Neutrophil (primary cell): ENCODE measurements around the gene MMRN1.

Source experiments
- H3K27ac ChIP-seq: fragments of 200-600 bp; sonication (generic); 2 replicates; pipeline ENCODE4 v1.5.1; 2016; ENCODE audit warnings: mild to moderate bottlenecking, moderate library complexity
- H3K27me3 ChIP-seq: fragments of 200-600 bp; sonication (generic); 2 replicates; pipeline ENCODE4 v1.6.0; 2016; ENCODE audit warnings: mild to moderate bottlenecking
- H3K36me3 ChIP-seq: fragments of 200-600 bp; sonication (generic); 2 replicates; pipeline ENCODE4 v1.5.1; 2017
- H3K4me1 ChIP-seq, 2 experiments: fragments of 200-600 bp in 1 of 2; sonication (generic) in 1 of 2; 1 replicate in 1 of 2; 2 replicates in 1 of 2; pipeline versions ENCODE4 v1.5.1 to v1.6.1; 2013 to 2016; ENCODE audit warnings: low read depth in 1 of 2, low read length in 1 of 2, mild to moderate bottlenecking in 1 of 2, moderate library complexity in 1 of 2; ENCODE audit not compliant: control insufficient read depth in 1 of 2, insufficient read depth in 1 of 2
- H3K4me3 ChIP-seq, 2 experiments: fragments of 200-600 bp in 1 of 2; sonication (generic) in 1 of 2; 1 replicate in 1 of 2; 2 replicates in 1 of 2; pipeline ENCODE4 v1.5.1; 2013 to 2016; ENCODE audit warnings: low read depth in 1 of 2, low read length in 1 of 2, mild to moderate bottlenecking in 1 of 2, moderate library complexity in 1 of 2
- H3K9me3 ChIP-seq: fragments of 200-600 bp; sonication (generic); 2 replicates; pipeline ENCODE4 v1.5.1; 2016
- TF ChIP-seq, protein P1 (sequence below): fragments of 200-600 bp; sonication (generic); IDR thresholded peaks from 2 replicates; pipeline ENCODE4 v1.5.1; 2016; ENCODE audit warnings: antibody characterized with exemption

MMRN1 gene

DNA sequence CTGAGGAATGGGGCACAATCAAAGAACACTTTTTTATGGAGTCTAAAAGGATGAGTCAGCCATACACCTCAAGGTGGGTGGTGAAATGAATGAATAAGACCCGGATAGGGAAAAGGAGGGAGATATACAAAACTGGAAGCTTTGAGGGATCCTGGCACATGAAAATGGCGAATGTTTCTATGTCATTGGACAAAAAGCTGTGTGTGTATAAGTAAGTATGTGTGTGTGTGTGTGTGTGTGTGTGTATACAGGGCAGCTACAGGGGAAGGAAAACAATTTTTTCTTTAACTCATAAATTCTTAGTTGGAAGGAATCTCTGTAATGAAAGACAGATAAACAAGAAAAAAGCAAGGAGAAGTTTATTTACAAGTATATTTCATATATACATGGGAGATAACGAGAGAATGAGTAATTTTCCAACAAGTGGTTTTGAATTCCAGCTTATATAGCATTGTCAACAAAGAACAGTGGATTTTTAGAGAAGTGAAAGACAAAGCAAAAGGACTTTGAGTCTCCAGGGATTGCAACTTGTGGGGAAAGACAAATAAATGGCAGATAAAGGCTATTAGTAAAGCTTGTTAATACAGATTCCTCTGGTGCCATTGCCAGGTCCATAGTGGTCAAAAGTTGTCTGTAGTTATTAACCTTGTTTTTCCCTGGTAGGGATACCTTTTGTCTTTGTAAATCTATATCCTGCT lies 99.7 kb downstream of the MMRN1 start:
- Histone ChIP-seq H3K9me3 (no peaks in the 10 kb centered on the region), H3K27ac (no peak overlapping the region), H3K4me3 (no peak overlapping the region), H3K36me3 (no peaks in the 10 kb centered on the region), H3K27me3 (no peaks in the 10 kb centered on the region), H3K4me1 (no peaks in the 10 kb centered on the region)
- TF ChIP-seq, protein P1, sequence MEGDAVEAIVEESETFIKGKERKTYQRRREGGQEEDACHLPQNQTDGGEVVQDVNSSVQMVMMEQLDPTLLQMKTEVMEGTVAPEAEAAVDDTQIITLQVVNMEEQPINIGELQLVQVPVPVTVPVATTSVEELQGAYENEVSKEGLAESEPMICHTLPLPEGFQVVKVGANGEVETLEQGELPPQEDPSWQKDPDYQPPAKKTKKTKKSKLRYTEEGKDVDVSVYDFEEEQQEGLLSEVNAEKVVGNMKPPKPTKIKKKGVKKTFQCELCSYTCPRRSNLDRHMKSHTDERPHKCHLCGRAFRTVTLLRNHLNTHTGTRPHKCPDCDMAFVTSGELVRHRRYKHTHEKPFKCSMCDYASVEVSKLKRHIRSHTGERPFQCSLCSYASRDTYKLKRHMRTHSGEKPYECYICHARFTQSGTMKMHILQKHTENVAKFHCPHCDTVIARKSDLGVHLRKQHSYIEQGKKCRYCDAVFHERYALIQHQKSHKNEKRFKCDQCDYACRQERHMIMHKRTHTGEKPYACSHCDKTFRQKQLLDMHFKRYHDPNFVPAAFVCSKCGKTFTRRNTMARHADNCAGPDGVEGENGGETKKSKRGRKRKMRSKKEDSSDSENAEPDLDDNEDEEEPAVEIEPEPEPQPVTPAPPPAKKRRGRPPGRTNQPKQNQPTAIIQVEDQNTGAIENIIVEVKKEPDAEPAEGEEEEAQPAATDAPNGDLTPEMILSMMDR = no peak

DNA sequence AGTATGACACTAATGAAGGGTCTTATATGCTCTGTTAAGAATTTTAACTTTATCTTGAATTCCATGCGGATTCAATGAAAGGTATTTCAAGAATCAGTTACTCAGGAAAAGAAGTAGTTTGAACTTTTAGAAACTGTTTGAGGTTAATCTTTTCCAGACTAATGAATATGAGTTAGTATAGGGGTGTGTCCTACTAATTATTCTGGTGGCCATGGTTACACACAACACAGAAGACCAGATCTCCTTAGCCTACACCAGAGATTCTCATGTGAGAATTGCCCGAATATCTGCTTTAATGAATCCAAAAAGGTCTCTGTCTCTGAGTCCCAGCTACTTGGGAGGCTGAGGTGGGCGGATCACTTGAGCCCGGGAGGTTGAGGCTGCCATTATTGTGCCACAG lies 100.4 kb downstream of the MMRN1 start:
- H3K27me3 ChIP-seq = no peaks in the 10 kb centered on the region
- TF ChIP-seq, protein P1 = no peak
- no peaks in the 10 kb centered on the region for H3K9me3 ChIP-seq
- no peaks in the 10 kb centered on the region for H3K36me3 ChIP-seq
- no peak overlapping the region for H3K4me3 ChIP-seq
- no peak overlapping the region for H3K27ac ChIP-seq
- no peaks in the 10 kb centered on the region for H3K4me1 ChIP-seq

DNA sequence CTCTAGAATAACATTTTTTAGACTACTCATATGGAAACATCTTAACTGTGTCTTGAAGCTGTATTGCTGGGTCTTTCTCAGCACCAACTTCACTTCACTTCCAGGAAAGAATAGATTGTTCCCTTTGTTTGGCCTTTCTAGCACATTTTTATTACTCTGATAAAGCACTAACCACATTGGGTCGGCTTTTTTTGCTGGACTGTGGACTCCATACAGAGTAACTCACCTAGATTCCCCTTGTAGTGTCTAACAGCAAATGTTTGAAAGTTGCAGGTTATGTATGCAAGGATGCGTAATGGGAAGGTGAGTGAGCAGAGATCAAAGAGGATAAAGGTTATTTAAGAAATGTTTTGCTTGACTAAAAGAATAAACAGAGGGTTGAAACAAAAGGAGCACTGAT lies 101.2 kb downstream of the MMRN1 start:
- TF ChIP-seq, protein P1 = no peak

DNA sequence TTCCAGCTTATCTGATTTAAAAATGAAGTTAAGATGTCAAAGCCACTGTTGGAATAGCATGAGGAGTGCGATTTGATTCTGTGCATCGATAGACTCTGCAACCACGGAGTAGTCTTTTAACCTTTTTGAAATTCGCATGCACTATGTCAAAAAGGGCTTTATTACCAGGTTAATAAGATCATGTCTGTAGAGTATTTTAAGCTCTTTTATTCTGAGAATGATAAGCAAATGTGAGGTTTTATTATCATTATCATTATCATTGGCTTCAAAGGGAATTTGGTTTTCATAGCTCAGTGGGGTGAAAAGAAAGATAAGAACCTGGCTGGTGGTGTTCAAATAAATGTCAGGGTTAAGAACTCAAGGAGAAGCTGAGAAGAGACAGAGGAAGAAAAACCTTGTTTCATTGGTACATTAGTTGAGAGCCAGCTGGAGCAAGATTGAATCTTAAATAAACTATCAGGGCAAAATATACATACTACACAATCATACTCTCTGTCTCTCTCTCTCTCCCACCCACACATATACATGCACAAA lies 102.6 kb downstream of the MMRN1 start:
- Histone ChIP-seq H3K27me3 (no peaks in the 10 kb centered on the region), H3K9me3 (no peaks in the 10 kb centered on the region), H3K27ac (no peak overlapping the region), H3K4me1 (no peaks in the 10 kb centered on the region), H3K4me3 (no peak overlapping the region), H3K36me3 (no peaks in the 10 kb centered on the region)
- TF ChIP-seq, protein P1 = no peak

More for the DNA sequence above, 101.2 kb downstream of the MMRN1 start:
- H3K4me3 ChIP-seq = no peak overlapping the region
- no peak overlapping the region for H3K27ac ChIP-seq
- no peaks in the 10 kb centered on the region for H3K36me3 ChIP-seq
- no peaks in the 10 kb centered on the region for H3K4me1 ChIP-seq
- no peaks in the 10 kb centered on the region for H3K27me3 ChIP-seq
- no peaks in the 10 kb centered on the region for H3K9me3 ChIP-seq

DNA sequence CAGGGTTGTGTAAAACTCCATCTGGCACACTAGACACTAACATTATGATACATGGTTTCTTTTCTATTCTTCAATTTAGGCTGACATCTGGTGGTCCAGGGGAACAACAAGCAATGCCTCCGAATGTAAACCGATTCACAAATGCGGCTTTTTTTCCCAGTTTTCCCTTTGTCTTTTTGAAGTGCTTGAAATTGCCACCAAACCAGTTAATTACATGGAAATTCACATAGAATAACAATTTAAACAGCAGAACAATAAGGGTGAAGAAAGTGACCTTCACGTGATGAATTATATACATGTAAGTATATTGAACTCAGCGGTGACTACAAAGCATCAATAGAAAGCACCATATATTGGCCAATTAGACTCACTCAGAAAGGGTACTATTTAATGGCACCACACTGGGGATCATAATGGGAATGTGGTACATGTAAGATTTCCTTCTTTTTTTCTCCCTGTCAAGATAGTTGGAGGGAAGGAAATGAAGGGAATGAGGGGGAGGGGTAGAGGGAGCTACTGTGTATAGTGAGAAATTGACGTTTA lies 103.9 kb downstream of the MMRN1 start:
- TF ChIP-seq, protein P1 = no peak
- H3K4me1 ChIP-seq = no peaks in the 10 kb centered on the region

More for the DNA sequence above, 103.9 kb downstream of the MMRN1 start:
- Histone ChIP-seq H3K36me3 (no peaks in the 10 kb centered on the region), H3K27me3 (no peaks in the 10 kb centered on the region), H3K4me3 (no peak overlapping the region), H3K9me3 (no peaks in the 10 kb centered on the region), H3K27ac (no peak overlapping the region)
